GM19193 (cell line): ENCODE data around the gene MYLK2.
A peak's percentile ranks its signal among the peaks of the same experiment; 100 is the strongest.

Source experiments
- POLR2A ChIP-seq: IDR thresholded peaks from 4 replicates; pipeline ENCODE4 v1.6.1; 2011; ENCODE audit not compliant: insufficient read depth, insufficient read length; ENCODE audit errors: extremely low read depth

The MYLK2 gene

DNA sequence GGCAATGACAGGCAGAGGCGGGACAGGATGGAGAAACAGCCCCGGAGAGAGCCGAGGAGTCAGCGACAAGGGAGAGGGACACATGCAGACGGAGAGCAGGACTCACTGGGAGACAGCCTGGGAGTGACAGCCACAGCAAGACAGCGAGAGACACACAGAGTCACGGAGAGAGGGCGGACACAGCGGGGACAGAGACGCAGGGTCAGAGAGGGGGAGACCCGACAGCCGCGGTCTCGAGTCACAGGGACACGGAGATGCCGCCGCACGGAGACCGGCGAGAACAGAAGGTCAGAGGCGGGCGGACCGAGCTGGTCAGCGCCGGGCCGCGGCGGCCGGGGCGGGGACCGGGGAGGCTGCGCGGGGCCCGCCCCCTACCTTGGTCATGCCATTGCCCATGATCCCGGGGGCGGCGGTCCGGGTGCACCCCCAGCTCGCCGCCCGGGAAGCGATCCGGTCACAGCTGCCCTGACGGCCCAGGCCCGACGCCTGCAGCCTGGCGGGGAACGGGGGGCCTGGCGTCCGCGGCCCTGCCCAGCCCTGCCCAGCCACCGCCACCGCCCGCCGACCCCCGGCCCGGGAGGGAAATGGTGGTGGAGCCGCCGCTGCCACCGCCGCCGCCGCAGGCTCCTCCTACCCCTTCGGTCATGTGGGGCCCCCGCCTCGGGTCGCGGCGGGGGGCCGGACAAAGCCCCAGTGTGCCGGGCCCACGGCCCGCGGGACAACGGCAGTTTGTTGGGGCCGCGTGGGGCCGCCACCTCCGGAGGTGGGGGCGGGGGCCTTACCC lies 51.0 kb downstream of the MYLK2 start, which contains the start of the genes DUSP15 and TTLL9:
DUSP15 (minus strand) TSS at position 586 of the 784 bp plus-strand sequence; CDS start at position 396, 190 bp downstream.
TTLL9 (plus strand) TSS at position 693 of the 784 bp plus-strand sequence. CDS start 493 bp downstream, outside the sequence.
- TF ChIP-seq POLR2A = peak; percentile 3

DNA sequence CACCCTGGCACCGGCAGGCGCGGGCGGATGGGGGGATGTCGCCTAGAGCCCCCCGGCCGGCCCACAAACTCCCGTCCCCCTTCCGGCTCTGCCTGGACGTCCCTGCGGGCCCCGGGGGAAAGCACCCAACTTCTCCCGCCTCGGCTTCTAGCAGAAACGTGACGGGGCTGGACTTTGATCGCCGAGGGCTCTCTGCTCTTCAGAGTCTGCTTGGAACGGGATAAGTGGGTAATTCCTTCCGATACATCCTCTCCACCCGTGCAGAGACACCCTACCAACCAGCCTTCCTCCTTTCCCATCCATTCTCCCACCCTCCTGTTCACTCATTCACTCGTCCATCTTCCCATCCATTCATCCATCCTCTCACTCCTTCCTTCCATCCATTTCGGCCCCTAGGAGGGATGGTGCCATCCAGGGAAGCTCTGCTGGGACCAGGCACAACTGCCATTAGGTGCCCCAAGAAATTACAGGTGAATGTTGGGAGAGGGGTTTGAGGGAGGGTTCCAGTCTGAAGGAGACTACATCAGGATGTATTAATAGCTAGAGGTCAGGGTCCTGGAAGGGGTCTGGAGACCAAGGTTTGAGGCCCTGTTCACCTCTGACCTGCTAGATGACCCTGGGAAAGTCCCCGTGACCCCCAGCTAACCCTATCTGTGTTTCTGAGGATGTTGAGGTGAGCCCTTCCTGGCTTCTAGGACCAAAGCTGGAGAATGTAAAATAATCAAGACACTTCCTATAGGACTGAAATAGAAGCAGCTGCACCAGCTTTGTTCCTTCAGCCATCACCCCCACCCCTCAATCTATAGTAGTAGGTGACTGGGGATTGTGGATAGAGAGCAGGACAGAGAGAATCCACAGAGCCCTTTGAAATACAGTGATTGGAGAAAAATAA lies 51.8 kb downstream of the MYLK2 start:
- TF ChIP-seq POLR2A = no peak

DNA sequence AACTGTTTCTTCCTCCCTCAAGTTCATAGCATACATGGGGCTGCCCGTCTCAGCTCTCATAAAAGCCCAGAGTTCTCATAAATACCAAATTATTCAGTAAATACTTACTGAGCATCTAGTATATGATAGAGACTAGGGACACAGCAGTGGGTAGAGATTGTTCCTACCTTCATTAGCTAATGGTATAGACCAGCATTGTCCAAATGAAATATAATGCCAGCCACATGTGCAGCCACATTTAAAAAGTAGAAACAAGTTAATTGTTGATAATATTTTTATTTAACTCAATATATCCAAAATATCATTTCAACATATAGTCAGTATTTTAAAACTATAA lies 52.4 kb downstream of the MYLK2 start:
- TF ChIP-seq POLR2A = no peak

GRCh38 chr20:31872406-31872805 lies 53.2 kb downstream of the MYLK2 start:
- TF ChIP-seq POLR2A = no peak

DNA sequence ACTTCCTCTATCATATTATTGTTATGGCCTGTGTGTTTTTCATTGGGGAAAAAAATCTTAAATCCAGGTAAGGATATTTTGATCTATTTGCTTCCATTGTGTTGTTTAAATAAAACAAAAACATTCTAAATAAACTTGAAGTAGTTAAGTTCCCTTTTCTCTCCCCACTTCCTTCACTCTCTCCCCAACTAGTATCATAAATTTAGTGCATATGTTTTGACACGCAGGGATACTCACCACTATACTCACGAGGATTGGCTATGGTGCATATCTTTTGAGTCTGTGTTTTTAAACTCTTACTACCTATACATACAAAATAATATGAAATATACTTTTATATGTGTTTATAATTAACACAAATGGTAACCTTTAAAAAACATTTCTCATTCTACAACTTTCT lies 56.5 kb downstream of the MYLK2 start:
- TF ChIP-seq POLR2A = no peak

GRCh38 chr20:31877684-31878083 lies 58.5 kb downstream of the MYLK2 start:
- no peak for TF ChIP-seq POLR2A

DNA sequence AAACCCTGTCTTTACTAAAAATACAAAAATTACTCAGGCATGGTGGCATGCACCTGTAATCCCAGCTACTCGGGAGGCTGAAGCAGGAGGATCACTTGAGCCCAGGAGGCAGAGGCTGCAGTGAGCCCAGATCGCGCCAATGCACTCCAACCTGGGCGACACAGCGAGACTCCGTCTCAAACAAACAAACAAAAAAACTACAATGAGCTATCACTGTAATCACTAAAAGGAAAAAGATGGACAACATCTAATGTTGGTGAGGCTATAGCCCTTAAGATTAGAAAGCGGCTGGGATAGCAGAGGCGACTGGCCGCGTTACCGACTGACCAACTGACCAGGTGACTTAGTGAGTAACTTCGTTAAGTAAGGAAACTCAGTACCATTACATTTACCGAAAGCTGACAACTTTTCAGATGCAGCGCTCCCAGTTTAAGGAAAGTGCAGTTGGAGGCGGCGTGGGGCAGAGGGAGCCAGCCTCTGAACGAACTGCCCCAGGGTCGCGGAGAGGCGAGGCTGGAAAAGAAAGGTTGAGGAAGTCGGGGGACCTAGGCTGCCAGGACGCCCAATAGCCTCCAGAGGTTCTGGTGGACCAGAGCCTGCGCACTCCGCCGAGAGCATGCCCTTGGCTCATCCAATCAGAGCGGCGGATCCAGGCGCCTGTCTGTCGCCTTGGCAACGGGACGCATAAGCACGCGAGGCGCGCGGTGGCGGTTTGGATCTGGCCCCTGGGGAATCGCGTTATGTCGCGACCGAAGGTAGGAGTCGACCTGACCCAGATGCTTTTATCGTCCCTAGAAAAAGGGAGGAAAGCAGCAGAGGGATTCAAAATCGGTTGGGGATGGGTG lies 60.2 kb downstream of the MYLK2 start:
- peak; percentile 19 for TF ChIP-seq POLR2A

GRCh38 chr20:31881945-31882344 lies 62.8 kb downstream of the MYLK2 start:
- TF ChIP-seq POLR2A = no peak

GRCh38 chr20:31883829-31884228 lies 64.7 kb downstream of the MYLK2 start:
- TF ChIP-seq POLR2A = no peak
